ENCODE measurements around the gene MRPS26. TPM values are rescaled to one million over a fixed set of nuclear protein-coding genes. Genes with fewer than 3 reads are reported as not detected.
"Not testable (repeated sequence)": the region's sequence is repeated elsewhere in the genome, so short reads cannot be mapped to it uniquely, and the experiment has no call there.

The MRPS26 gene
- total RNA-seq, 2 donors from 2014 or later = 40.6 to 46.6 TPM

- H3K4me3 ChIP-seq = no peak overlapping the region
- H3K9me3 ChIP-seq = no peaks in the 10 kb centered on the region
- H3K27ac ChIP-seq = no peak overlapping the region
- DNase-seq (ENCODE audit: low spot score) (no peak), ATAC-seq (ENCODE audit: insufficient number of reproducible peaks, low FRiP score, low read depth) (no peak)
- no peaks in the 10 kb centered on the region for H3K4me1 ChIP-seq (ENCODE audit: control insufficient read depth in 1 of 2, low read depth in 2 of 2)
- TF ChIP-seq CTCF (IDR thresholded peaks at IDR 0.05) = no peak
- no peaks in the 10 kb centered on the region for H3K27me3 ChIP-seq (replicated peaks; ENCODE audit: insufficient read depth)
- H3K36me3 ChIP-seq = peaks cover 18% of the 10 kb centered on the region
Measured at GRCh38 chr20:3011752-3012151, 34.1 kb upstream of the MRPS26 start.

DNA sequence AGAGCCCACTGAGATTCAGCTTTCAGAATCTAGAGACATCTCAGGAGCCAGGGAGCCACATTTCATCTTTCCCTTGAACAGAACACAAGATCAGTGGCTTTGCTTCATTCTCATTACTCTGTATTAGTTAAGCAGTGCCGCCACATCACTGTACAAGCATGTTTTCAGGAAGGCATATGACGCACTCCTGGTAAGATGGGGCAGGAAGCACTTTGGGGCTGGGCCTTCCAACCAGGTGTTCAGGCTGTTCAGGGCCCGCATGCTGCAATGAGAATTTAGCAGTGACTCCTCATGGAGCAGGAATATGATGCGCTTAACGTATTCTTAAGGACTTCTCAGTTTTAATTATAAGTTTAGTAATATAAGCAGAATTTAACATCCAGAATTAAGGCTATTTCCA, 32.1 kb upstream of the MRPS26 start:
- H3K36me3 ChIP-seq = peaks cover 13% of the 10 kb centered on the region
- ATAC-seq (ENCODE audit: insufficient number of reproducible peaks, low FRiP score, low read depth) (no peak), DNase-seq (ENCODE audit: low spot score) (no peak)
- no peaks in the 10 kb centered on the region for H3K4me1 ChIP-seq (ENCODE audit: control insufficient read depth in 1 of 2, low read depth in 2 of 2)
- H3K27me3 ChIP-seq (replicated peaks; ENCODE audit: insufficient read depth) = no peaks in the 10 kb centered on the region
- TF ChIP-seq CTCF (IDR thresholded peaks at IDR 0.05) = no peak
- H3K27ac ChIP-seq = no peak overlapping the region
- H3K4me3 ChIP-seq = no peak overlapping the region
- H3K9me3 ChIP-seq = no peaks in the 10 kb centered on the region

- DNase-seq (ENCODE audit: low spot score) (no peak), ATAC-seq (ENCODE audit: insufficient number of reproducible peaks, low FRiP score, low read depth) (no peak)
- Histone ChIP-seq H3K27me3 (replicated peaks; ENCODE audit: insufficient read depth) (no peaks in the 10 kb centered on the region), H3K36me3 (peaks cover 11% of the 10 kb centered on the region), H3K27ac (no peak overlapping the region), H3K4me1 (ENCODE audit: control insufficient read depth in 1 of 2, low read depth in 2 of 2) (no peaks in the 10 kb centered on the region), H3K4me3 (no peak overlapping the region), H3K9me3 (no peaks in the 10 kb centered on the region)
- no peak for TF ChIP-seq CTCF (IDR thresholded peaks at IDR 0.05)
Measured at GRCh38 chr20:3014179-3014578, 31.7 kb upstream of the MRPS26 start.

DNA sequence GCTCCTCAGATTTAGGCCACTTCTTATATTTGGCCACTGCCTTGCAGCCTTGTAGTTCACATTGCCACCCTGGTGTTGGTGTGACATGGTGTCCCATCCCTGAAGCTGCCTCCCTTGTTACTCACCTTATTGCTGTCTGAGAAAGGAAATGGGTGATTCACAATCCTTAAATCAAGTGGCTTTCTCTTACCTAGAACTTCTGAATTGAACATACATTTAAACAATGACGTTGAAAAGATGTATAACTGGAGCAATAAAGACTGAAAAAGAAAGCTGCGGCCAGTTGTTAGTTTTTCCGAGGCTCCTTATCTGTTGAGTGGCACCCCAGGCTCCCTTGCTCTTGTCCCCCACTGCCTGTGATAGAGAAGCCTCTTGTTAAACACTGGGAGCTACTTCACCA, 31.2 kb upstream of the MRPS26 start:
- no peak for ATAC-seq (ENCODE audit: insufficient number of reproducible peaks, low FRiP score, low read depth)
- TF ChIP-seq CTCF (IDR thresholded peaks at IDR 0.05) = no peak

GRCh38 chr20:3015302-3015701, 30.6 kb upstream of the MRPS26 start:
- DNase-seq (ENCODE audit: low spot score); ATAC-seq (ENCODE audit: insufficient number of reproducible peaks, low FRiP score, low read depth); H3K4me1 ChIP-seq (ENCODE audit: control insufficient read depth in 1 of 2, low read depth in 2 of 2); H3K9me3 ChIP-seq; H3K4me3 ChIP-seq; H3K27me3 ChIP-seq (replicated peaks; ENCODE audit: insufficient read depth); H3K27ac ChIP-seq; H3K36me3 ChIP-seq: not testable (repeated sequence)

More for the DNA sequence above, 31.2 kb upstream of the MRPS26 start:
- no peak for DNase-seq (ENCODE audit: low spot score)
- Histone ChIP-seq H3K27ac (no peak overlapping the region), H3K4me1 (ENCODE audit: control insufficient read depth in 1 of 2, low read depth in 2 of 2) (no peaks in the 10 kb centered on the region), H3K27me3 (replicated peaks; ENCODE audit: insufficient read depth) (no peaks in the 10 kb centered on the region), H3K4me3 (no peak overlapping the region), H3K36me3 (peaks cover 7% of the 10 kb centered on the region), H3K9me3 (no peaks in the 10 kb centered on the region)

DNA sequence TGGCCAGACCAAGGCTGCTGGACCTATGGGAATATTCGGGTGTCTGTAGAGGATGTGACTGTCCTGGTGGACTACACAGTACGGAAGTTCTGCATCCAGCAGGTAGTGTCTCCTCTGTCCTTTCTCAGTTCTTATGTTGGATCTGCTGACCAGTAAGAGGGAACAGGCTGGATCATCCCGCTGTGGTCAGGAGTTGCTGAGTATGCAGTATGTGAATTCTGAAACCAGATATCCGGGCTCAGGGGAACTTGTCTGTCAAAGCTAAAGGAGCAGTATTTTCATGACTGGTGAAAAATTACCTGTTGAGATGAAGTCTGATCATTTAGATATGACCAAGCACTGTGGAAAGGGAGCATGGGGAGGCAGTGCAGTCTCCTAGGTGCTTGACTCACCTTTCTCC, 24.5 kb upstream of the MRPS26 start:
- no peak for TF ChIP-seq CTCF (IDR thresholded peaks at IDR 0.05)
- no peaks in the 10 kb centered on the region for H3K9me3 ChIP-seq
- DNase-seq (ENCODE audit: low spot score) (no peak), ATAC-seq (ENCODE audit: insufficient number of reproducible peaks, low FRiP score, low read depth) (no peak)
- H3K27ac ChIP-seq = no peak overlapping the region
- no peaks in the 10 kb centered on the region for H3K4me1 ChIP-seq (ENCODE audit: control insufficient read depth in 1 of 2, low read depth in 2 of 2)
- H3K27me3 ChIP-seq (replicated peaks; ENCODE audit: insufficient read depth) = no peaks in the 10 kb centered on the region
- H3K36me3 ChIP-seq = peaks cover 38% of the 10 kb centered on the region
- H3K4me3 ChIP-seq = no peak overlapping the region

All from thoracic aorta (tissue), 2 donors.